HG03196 (cell line): Measurements from ENCODE around the gene MAGEA2B.
"Not testable (repeated sequence)": the region's sequence is repeated elsewhere in the genome, so short reads cannot be mapped to it uniquely, and the experiment has no call there.

Experiments
- ATAC-seq: cut with Tn5 transposase; IDR thresholded peaks from one replicate; pipeline ENCODE4 v1.9.1; 2021; ENCODE audit not compliant: unreplicated experiment

MAGEA2B gene, protein sequence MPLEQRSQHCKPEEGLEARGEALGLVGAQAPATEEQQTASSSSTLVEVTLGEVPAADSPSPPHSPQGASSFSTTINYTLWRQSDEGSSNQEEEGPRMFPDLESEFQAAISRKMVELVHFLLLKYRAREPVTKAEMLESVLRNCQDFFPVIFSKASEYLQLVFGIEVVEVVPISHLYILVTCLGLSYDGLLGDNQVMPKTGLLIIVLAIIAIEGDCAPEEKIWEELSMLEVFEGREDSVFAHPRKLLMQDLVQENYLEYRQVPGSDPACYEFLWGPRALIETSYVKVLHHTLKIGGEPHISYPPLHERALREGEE

GRCh38 chrX:152713815-152714787 lies at the start of gene MAGEA2B:
Gene MAGEA2B (plus strand): TSS chrX:152714628. CDS start chrX:152717107, 2,479 bp downstream.
- not testable (repeated sequence) for ATAC-seq

GRCh38 chrX:152674135-152674534 lies 40.3 kb upstream of the MAGEA2B start:
- ATAC-seq, result no peak

GRCh38 chrX:152674652-152675051 lies 39.8 kb upstream of the MAGEA2B start:
- ATAC-seq, result not testable (repeated sequence)

- not testable (repeated sequence) for ATAC-seq
These were observed 33.4 kb upstream of the MAGEA2B start for GRCh38 chrX:152681012-152681411.

DNA sequence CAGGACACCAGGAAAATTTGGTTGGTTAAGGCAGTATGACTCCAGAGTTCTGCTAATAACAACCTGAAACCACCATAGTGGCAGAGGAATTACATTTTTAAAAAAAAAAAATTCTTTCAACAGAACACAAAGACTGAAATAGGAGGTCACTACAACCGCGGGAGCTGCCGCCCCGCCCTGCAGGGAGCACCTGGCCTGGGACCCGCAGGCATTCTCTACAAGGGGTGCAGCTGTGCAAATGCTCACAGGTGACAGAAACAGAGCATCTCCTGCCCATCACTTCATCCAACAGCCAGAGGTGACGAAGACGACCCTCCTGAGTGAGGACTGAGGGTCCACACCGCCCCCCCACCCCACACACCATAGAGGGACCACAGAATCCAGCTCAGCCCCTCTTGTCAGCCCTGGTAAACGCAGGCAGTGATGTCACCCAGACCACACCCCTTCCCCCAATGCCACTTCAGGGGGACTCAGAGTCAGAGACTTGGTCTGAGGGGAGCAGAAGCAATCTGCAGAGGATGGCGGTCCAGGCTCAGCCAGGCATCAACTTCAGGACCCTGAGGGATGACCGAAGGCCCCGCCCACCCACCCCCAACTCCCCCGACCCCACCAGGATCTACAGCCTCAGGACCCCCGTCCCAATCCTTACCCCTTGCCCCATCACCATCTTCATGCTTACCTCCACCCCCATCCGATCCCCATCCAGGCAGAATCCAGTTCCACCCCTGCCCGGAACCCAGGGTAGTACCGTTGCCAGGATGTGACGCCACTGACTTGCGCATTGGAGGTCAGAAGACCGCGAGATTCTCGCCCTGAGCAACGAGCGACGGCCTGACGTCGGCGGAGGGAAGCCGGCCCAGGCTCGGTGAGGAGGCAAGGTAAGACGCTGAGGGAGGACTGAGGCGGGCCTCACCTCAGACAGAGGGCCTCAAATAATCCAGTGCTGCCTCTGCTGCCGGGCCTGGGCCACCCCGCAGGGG lies 16.2 kb upstream of the MAGEA2B start, which contains the start of gene MAGEA3:
Gene MAGEA3 (plus strand): TSS at position 843 of the 980 bp plus-strand sequence. CDS start 2,039 bp downstream, outside the sequence.
- ATAC-seq, result not testable (repeated sequence)

DNA sequence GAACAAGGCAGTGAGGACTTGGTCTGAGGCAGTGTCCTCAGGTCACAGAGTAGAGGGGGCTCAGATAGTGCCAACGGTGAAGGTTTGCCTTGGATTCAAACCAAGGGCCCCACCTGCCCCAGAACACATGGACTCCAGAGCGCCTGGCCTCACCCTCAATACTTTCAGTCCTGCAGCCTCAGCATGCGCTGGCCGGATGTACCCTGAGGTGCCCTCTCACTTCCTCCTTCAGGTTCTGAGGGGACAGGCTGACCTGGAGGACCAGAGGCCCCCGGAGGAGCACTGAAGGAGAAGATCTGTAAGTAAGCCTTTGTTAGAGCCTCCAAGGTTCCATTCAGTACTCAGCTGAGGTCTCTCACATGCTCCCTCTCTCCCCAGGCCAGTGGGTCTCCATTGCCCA lies 14.0 kb upstream of the MAGEA2B start:
- ATAC-seq, result not testable (repeated sequence)

DNA sequence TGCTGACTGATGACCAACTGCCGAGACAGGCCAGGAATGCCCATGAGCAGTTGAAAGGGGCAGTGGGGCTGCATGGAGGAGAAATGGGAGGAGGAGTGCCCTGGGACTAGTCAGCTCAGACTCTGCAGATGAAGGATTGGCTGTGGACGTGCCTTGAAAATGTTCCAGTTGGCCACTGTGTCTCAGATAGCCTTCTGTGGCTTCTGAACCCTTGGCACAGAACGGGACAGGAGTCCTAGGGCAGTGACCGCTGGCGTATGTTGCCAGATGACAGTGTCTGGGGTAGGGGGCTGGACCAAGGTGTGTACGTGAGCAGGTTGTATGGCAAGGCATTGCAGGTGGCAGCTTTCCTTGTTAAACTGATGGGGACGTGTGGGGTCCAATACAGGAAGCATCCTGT lies 7.9 kb upstream of the MAGEA2B start:
- not testable (repeated sequence) for ATAC-seq

- ATAC-seq, result not testable (repeated sequence)
These were observed 5.3 kb upstream of the MAGEA2B start, which contains the start of gene CSAG2 for GRCh38 chrX:152709173-152709572. Gene CSAG2 (minus strand): TSS chrX:152709273. CDS start chrX:152709112, 161 bp downstream.

DNA sequence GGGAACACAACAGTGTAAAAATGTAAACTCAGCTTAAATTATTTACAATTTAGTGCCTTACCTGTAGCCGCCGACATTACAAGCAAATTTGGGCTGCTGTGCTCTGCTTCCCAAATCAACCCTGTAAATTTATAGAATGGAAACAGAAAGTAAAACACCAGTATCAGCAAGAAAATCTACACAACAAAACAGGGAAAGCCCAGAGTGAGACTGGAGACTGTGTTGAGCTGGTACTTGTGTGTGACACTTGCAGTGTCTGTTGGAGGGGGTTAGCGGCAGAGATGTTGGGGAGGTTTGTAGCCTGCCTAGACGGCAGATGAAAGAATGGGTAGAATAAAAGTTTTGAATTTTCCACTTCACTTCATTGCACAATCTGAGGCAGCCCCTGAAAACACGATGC lies 1.2 kb upstream of the MAGEA2B start:
- ATAC-seq, result not testable (repeated sequence)

GRCh38 chrX:152725409-152725808 lies 11.0 kb downstream of the MAGEA2B start:
- no peak for ATAC-seq

DNA sequence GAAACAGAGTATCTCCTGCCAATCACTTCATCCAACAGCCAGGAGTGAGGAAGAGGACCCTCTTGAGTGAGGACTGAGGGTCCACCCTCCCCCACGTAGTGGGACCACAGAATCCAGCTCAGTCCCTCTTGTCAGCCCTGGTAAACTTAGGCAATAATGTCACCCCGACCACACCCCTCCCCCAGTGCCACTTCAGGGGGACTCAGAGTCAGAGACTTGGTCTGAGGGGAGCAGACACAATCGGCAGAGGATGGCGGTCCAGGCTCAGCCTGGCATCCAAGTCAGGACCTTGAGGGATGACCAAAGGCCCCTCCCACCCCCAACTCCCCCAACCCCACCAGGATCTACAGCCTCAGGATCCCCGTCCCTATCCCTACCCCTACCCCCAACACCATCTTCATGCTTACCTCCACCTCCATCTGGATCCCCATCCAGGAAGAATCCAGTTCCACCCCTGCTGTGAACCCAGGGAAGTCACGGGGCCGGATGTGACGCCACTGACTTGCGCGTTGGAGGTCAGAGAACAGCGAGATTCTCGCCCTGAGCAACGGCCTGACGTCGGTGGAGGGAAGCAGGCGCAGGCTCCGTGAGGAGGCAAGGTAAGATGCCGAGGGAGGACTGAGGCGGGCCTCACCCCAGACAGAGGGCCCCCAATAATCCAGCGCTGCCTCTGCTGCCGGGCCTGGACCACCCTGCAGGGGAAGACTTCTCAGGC lies 19.0 kb downstream of the MAGEA2B start, which contains the start of the genes CSAG1 and MAGEA12:
Gene CSAG1 (minus strand): TSS at position 461 of the 715 bp plus-strand sequence. CDS start 1,261 bp downstream, outside the sequence.
Gene MAGEA12 (plus strand): TSS at position 497 of the 715 bp plus-strand sequence. CDS start 2,405 bp downstream, outside the sequence.
- ATAC-seq, result no peak

GRCh38 chrX:152734143-152734858 lies 19.9 kb downstream of the MAGEA2B start:
- not testable (repeated sequence) for ATAC-seq

- no peak for ATAC-seq
These were observed 20.7 kb downstream of the MAGEA2B start for GRCh38 chrX:152735101-152735500.

DNA sequence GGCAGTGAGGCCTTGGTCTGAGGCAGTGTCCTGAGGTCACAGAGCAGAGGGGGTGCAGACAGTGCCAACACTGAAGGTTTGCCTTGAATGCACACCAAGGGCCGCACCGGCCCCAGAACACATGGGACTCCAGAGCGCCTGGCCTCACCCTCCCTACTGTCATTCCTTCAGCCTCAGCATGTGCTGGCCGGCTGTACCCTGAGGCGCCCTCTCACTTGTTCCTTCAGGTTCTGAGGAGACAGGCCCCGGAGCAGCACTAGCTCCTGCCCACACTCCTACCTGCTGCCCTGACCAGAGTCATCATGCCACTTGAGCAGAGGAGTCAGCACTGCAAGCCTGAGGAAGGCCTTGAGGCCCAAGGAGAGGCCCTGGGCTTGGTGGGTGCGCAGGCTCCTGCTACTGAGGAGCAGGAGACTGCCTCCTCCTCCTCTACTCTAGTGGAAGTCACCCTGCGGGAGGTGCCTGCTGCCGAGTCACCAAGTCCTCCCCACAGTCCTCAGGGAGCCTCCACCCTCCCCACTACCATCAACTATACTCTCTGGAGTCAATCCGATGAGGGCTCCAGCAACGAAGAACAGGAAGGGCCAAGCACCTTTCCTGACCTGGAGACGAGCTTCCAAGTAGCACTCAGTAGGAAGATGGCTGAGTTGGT lies 21.6 kb downstream of the MAGEA2B start:
- ATAC-seq, result no peak

- not testable (repeated sequence) for ATAC-seq
These were observed 22.1 kb downstream of the MAGEA2B start for GRCh38 chrX:152736528-152736927.

DNA sequence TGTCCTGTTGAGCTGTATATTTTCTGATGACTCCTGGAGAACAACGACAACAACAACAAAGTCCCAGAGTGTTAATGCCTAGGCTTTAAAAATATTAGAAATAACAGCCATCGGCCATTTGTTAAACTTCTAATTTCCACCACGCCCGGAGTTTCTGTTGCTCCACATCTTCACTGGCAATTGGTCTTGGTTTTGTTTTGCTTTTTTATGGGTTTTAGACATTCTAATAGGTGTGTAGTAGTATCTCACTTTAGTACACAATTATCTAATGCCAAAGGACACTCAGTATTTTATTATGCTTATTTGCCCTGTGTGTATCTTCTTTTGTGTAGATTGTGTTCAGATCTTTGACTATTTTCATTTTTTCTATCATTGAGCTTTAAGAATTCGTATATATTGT lies 24.1 kb downstream of the MAGEA2B start:
- no peak for ATAC-seq

DNA sequence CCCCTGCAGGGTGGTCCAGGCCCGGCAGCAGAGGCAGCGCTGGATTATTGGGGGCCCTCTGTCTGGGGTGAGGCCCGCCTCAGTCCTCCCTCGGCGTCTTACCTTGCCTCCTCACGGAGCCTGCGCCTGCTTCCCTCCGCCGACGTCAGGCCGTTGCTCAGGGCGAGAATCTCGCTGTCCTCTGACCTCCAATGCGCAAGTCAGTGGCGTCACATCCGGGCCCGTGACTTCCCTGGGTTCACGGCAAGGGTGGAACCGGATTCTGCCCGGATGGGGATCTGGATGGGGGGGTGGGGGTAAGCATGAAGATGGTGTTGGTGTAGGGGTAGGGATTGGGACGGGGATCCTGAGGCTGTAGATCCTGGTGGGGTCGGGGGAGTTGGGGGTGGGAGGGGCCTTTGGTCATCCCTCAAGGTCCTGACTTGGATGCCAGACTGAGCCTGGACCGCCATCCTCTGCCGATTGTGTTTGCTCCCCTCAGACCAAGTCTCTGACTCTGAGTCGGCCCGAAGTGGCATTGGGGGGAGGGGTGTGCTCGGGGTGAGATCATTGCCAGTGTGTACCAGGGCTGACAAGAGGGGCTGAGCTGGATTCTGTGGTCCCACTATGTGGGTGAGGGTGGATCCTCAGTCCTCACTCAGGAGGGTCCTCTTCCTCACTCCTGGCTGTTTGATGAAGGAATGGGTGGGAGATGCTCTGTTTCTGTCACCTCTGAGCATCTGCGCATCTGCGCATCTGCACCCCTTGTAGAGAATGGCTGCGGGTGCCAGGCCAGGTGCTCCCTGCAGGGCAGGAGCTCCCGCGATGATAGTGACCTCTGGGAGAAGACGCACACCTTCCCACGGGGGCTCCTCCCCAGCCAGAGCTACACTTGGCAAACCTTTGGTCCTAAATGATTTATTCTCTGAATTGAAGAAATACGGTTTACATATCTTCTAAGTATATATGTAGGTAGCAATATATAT lies 39.5 kb downstream of the MAGEA2B start, which contains the start of gene MAGEA2:
Gene MAGEA2 (minus strand): TSS at position 157 of the 965 bp plus-strand sequence. CDS start 2,479 bp downstream, outside the sequence.
- ATAC-seq, result not testable (repeated sequence)
